GM12878 (cell line): Measurements from ENCODE around the gene PYM1. TPM values are rescaled to one million over a fixed set of nuclear protein-coding genes. Genes with fewer than 3 reads are reported as not detected.

Source experiments
- ATAC-seq: fragments of 200-7000 bp; cut with Tn5 transposase; 3 replicates; pipeline ENCODE4 v1.9.1; 2020; ENCODE audit warnings: mild to moderate bottlenecking, moderate library complexity
- BruUV-seq: library from RNA; stranded (reverse); fragments of 400-500 nt; replicated peaks from 2 replicates; lab custom pipeline; 2021; lab: Mats Ljungman, UMichigan
- CTCF ChIA-PET: fragments of 300-600 bp; sonication (Branson Sonifier 250); formaldehyde crosslinking; extraction: SDS; loops from one replicate; lab custom pipeline; 2021; ENCODE audit warnings: inconsistent platforms; lab: Yijun Ruan, JAX
- POLR2A ChIA-PET: fragments of 350-600 bp; formaldehyde crosslinking; extraction: SDS; loops from one replicate; lab custom pipeline; 2021; ENCODE audit warnings: inconsistent platforms; lab: Charles Lee
- RAD21 ChIA-PET: fragments of 300-600 bp; sonication (Branson Sonifier 250); formaldehyde crosslinking; loops from one replicate; lab custom pipeline; 2023; ENCODE audit warnings: antibody characterized with exemption; ENCODE audit not compliant: unreplicated experiment; lab: Charles Lee
- SMC1A ChIA-PET: fragments of 300-600 bp; sonication (Branson Sonifier 250); formaldehyde crosslinking; loops from one replicate; lab custom pipeline; 2023; ENCODE audit not compliant: unreplicated experiment, uncharacterized antibody; lab: Charles Lee
- DNase-seq: peaks from one replicate; pipeline ENCODE4 v3.0.0-alpha.2; 2011; ENCODE audit warnings: low read depth, low spot score
- FAIRE-seq: peaks from 3 replicates; lab custom pipeline; 2011; peaks lifted over from hg19 to GRCh38; lab: Jason Lieb, UNC
- H2AFZ ChIP-seq: 2 replicates; pipeline ENCODE4 v1.6.0; 2011; ENCODE audit warnings: low read depth, low read length, control low read depth; ENCODE audit not compliant: control insufficient read depth
- H3K27ac ChIP-seq: 2 replicates; pipeline ENCODE4 v1.5.1; 2011; ENCODE audit warnings: control low read depth; ENCODE audit not compliant: control insufficient read depth, insufficient read depth
- H3K27me3 ChIP-seq, 2 experiments: replicated peaks in 1 of 2; 2 replicates each; pipeline versions ENCODE4 v1.6.0 to v1.6.1; 2011; ENCODE audit warnings: low read length in 1 of 2; ENCODE audit not compliant: control insufficient read depth in 2 of 2, insufficient read depth in 2 of 2
- H3K36me3 ChIP-seq, 2 experiments: 2 replicates each; pipeline ENCODE4 v1.5.1; 2011; ENCODE audit warnings: low read length in 1 of 2; ENCODE audit not compliant: control insufficient read depth in 2 of 2, insufficient read depth in 2 of 2
- H3K4me1 ChIP-seq: 2 replicates; pipeline ENCODE4 v1.6.1; 2011; ENCODE audit warnings: mild to moderate bottlenecking, low read length, moderate library complexity, mixed read lengths; ENCODE audit not compliant: control insufficient read depth, insufficient read depth
- H3K4me2 ChIP-seq: 2 replicates; pipeline ENCODE4 v1.6.0; 2011; ENCODE audit warnings: control low read depth; ENCODE audit not compliant: control insufficient read depth, insufficient read depth
- H3K4me3 ChIP-seq: fragments of 200-600 bp; sonication (generic); 2 replicates; pipeline ENCODE4 v1.5.1; 2016
- H3K79me2 ChIP-seq: 2 replicates; pipeline ENCODE4 v1.6.0; 2011; ENCODE audit warnings: low read length; ENCODE audit not compliant: control insufficient read depth, insufficient read depth
- H3K9ac ChIP-seq: 2 replicates; pipeline ENCODE4 v1.8.0; 2011; ENCODE audit warnings: low read length, control low read depth, mixed read lengths; ENCODE audit not compliant: control insufficient read depth, insufficient read depth
- H3K9me3 ChIP-seq: replicated peaks from 3 replicates; pipeline ENCODE4 v1.5.1; 2011; ENCODE audit warnings: mild to moderate bottlenecking, low read length; ENCODE audit not compliant: control insufficient read depth, insufficient read depth
- H4K20me1 ChIP-seq: 2 replicates; pipeline ENCODE4 v1.6.0; 2011; ENCODE audit not compliant: control insufficient read depth, insufficient read depth
- BHLHE40 ChIP-seq, 2 experiments: fragments of 450-650 bp in 1 of 2; IDR thresholded peaks; 2 replicates each; pipeline ENCODE4 v1.6.1; 2011 to 2017; ENCODE audit warnings: low read depth in 2 of 2, borderline replicate concordance in 1 of 2, improper control_type of control experiment in 1 of 2, low read length in 1 of 2, mild to moderate bottlenecking in 1 of 2
- GABPA ChIP-seq: IDR thresholded peaks from 2 replicates; pipeline ENCODE4 v1.6.1; 2014; ENCODE audit warnings: antibody characterized with exemption, low read depth, mild to moderate bottlenecking, inconsistent platforms
- GATAD2B ChIP-seq: fragments of 450-650 bp; conservative IDR thresholded peaks from 2 replicates; pipeline ENCODE4 v1.6.1; 2017; ENCODE audit warnings: low read depth, mild to moderate bottlenecking, moderate library complexity
- JUNB ChIP-seq: IDR thresholded peaks from 2 replicates; pipeline ENCODE4 v1.6.1; 2016; ENCODE audit warnings: antibody characterized with exemption, mild to moderate bottlenecking
- KAT2A ChIP-seq: conservative IDR thresholded peaks from 2 replicates; pipeline ENCODE4 v1.6.1; 2011; ENCODE audit warnings: low read depth, low read length; ENCODE audit not compliant: control insufficient read depth
- MEF2A ChIP-seq: IDR thresholded peaks from 2 replicates; pipeline ENCODE4 v1.6.1; 2011; ENCODE audit warnings: low read depth, mild to moderate bottlenecking, low read length, moderate library complexity; ENCODE audit not compliant: insufficient read depth
- NFIC ChIP-seq: IDR thresholded peaks from 2 replicates; pipeline ENCODE4 v1.6.1; 2012; ENCODE audit warnings: low read depth, mild to moderate bottlenecking, inconsistent platforms, low read length, moderate library complexity
- PAX5 ChIP-seq: IDR thresholded peaks from 2 replicates; pipeline ENCODE4 v1.6.1; 2011; ENCODE audit warnings: low read depth, low read length, borderline replicate concordance
- POU2F2 ChIP-seq: IDR thresholded peaks from 3 replicates; pipeline ENCODE4 v1.6.1; 2011; ENCODE audit warnings: low read depth, mild to moderate bottlenecking, low read length, borderline replicate concordance
- SIN3A ChIP-seq: IDR thresholded peaks from 2 replicates; pipeline ENCODE4 v1.6.1; 2012; ENCODE audit warnings: low read depth, low read length, improper control_type of control experiment
- SUPT20H ChIP-seq: IDR thresholded peaks from 2 replicates; pipeline ENCODE4 v1.6.1; 2011; ENCODE audit warnings: low read depth, mild to moderate bottlenecking, low read length, moderate library complexity, borderline replicate concordance; ENCODE audit not compliant: control insufficient read depth
- WRNIP1 ChIP-seq: IDR thresholded peaks from 2 replicates; pipeline ENCODE4 v1.6.1; 2011; ENCODE audit warnings: low read depth, low read length, improper control_type of control experiment, borderline replicate concordance
- WGBS: methylation state at CpG from one replicate; pipeline ENCODE4 v1.1.6; 2016; ENCODE audit warnings: low lambda C conversion rate; ENCODE audit not compliant: insufficient replicate concordance, insufficient coverage; ENCODE audit errors: missing lambda C conversion rate; 5-methylcytosine and 5-hydroxymethylcytosine counted together
- in situ Hi-C: fragments of 300-500 bp; cut with MboI; formaldehyde crosslinking; loops from 9 replicates; pipeline ENCODE4 v1.14.3; 2018; ENCODE audit warnings: mixed read lengths
- intact Hi-C: fragments of 100-400 bp; cut with micrococcal nuclease; formaldehyde crosslinking; loops from one replicate; pipeline ENCODE4 v1.14.2; 2022; ENCODE audit not compliant: unreplicated experiment
- polyA plus RNA-seq, 11 experiments: library from polyadenylated mRNA; depleted of rRNA in 4 of 11; unstranded in 6 of 11; stranded (reverse) in 5 of 11; fragments of >200 nt; fragmentation: Nextera tagmentation in 4 of 11; fragmentation: Illumina TruSeq in 1 of 11; extraction: Ambion mirVana in 4 of 11; extraction: Trizol in 1 of 11; gene quantifications; 1 replicate in 1 of 11; 2 replicates in 10 of 11; pipeline versions ENCODE4 v1.2.1 to v1.2.3, GENCODE V29; 2011 to 2016; ENCODE audit warnings: inconsistent platforms in 2 of 11, missing spikeins in 2 of 11, low read depth in 1 of 11
- total RNA-seq, 4 experiments: library from RNA; depleted of rRNA in 3 of 4; stranded (reverse); fragments of >200 nt in 3 of 4; fragmentation: Illumina TruSeq in 1 of 4; extraction: Trizol in 1 of 4; gene quantifications; 2 replicates each; pipeline versions ENCODE4 v1.2.1 to v1.2.3, GENCODE V29; 2013 to 2021
- TF ChIP-seq, protein P1 (sequence below): fragments of 450-650 bp; IDR thresholded peaks from 2 replicates; pipeline ENCODE4 v1.6.1; 2016; ENCODE audit warnings: mild to moderate bottlenecking, moderate library complexity, borderline replicate concordance
- TF ChIP-seq, protein P2 (sequence below): IDR thresholded peaks from 2 replicates; pipeline ENCODE4 v1.6.1; 2011; ENCODE audit warnings: low read depth, low read length, improper control_type of control experiment, borderline replicate concordance
- TF ChIP-seq, protein P3 (sequence below): fragments of 450-650 bp; IDR thresholded peaks from 2 replicates; pipeline ENCODE4 v1.6.1; 2017; ENCODE audit warnings: antibody characterized with exemption, mild to moderate bottlenecking, moderate library complexity

Gene PYM1
- total and polyA plus RNA-seq, 10 of the 15 experiments (the other 5 are each of a cell fraction or from before 2014, with no cell fraction given), result 33.9 to 93.4 (median 55.8) TPM

GRCh38 chr12:55912908-55913307 is 14.8 kb downstream of the PYM1 start:
- peaks cover 0 to 8% of the 10 kb centered on the region in 2 experiments; a peak in 1 of 4 replicates for H3K36me3 ChIP-seq
- no peak overlapping the region for H3K4me2 ChIP-seq
- FAIRE-seq, result no peak
- no peaks in the 10 kb centered on the region for H4K20me1 ChIP-seq
- BruUV-seq, result no TSS peak
- no peaks in the 10 kb centered on the region for H3K27me3 ChIP-seq
- in situ Hi-C loops (no loop called here), intact Hi-C loops (no loop called here)
- DNase-seq, result no peak
- no peak overlapping the region for H2AFZ ChIP-seq
- peaks cover 7% of the 10 kb centered on the region; the same call in 1 of the 2 replicates for H3K4me1 ChIP-seq
- SMC1A ChIA-PET, result interaction anchor here (0.9 kb wide), 1 partner anchor 26 kb away, joined by 3 read pairs; no protein-coding TSS in a partner anchor
- WGBS, result 79% methylated on average over 4 of the region's 4 CpGs
- no peak overlapping the region for H3K9ac ChIP-seq
- RAD21 ChIA-PET, result no interaction called here
- H3K27ac ChIP-seq, result no peak overlapping the region
- POLR2A ChIA-PET, result interaction anchor here (0.5 to 0.6 kb wide), 2 partner anchors 32 to 76 kb away, joined by 3 to 7 read pairs; no protein-coding TSS in a partner anchor
- ATAC-seq, result no peak
- CTCF ChIA-PET, result no interaction called here
- no peak overlapping the region for H3K4me3 ChIP-seq
- peaks cover 13% of the 10 kb centered on the region for H3K79me2 ChIP-seq
- TF ChIP-seq, protein P1, sequence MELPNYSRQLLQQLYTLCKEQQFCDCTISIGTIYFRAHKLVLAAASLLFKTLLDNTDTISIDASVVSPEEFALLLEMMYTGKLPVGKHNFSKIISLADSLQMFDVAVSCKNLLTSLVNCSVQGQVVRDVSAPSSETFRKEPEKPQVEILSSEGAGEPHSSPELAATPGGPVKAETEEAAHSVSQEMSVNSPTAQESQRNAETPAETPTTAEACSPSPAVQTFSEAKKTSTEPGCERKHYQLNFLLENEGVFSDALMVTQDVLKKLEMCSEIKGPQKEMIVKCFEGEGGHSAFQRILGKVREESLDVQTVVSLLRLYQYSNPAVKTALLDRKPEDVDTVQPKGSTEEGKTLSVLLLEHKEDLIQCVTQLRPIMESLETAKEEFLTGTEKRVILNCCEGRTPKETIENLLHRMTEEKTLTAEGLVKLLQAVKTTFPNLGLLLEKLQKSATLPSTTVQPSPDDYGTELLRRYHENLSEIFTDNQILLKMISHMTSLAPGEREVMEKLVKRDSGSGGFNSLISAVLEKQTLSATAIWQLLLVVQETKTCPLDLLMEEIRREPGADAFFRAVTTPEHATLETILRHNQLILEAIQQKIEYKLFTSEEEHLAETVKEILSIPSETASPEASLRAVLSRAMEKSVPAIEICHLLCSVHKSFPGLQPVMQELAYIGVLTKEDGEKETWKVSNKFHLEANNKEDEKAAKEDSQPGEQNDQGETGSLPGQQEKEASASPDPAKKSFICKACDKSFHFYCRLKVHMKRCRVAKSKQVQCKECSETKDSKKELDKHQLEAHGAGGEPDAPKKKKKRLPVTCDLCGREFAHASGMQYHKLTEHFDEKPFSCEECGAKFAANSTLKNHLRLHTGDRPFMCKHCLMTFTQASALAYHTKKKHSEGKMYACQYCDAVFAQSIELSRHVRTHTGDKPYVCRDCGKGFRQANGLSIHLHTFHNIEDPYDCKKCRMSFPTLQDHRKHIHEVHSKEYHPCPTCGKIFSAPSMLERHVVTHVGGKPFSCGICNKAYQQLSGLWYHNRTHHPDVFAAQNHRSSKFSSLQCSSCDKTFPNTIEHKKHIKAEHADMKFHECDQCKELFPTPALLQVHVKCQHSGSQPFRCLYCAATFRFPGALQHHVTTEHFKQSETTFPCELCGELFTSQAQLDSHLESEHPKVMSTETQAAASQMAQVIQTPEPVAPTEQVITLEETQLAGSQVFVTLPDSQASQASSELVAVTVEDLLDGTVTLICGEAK, result no peak
- TF ChIP-seq JUNB, result no peak
- TF ChIP-seq PAX5, result no peak
- TF ChIP-seq, protein P2, sequence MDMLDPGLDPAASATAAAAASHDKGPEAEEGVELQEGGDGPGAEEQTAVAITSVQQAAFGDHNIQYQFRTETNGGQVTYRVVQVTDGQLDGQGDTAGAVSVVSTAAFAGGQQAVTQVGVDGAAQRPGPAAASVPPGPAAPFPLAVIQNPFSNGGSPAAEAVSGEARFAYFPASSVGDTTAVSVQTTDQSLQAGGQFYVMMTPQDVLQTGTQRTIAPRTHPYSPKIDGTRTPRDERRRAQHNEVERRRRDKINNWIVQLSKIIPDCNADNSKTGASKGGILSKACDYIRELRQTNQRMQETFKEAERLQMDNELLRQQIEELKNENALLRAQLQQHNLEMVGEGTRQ, result no peak
- TF ChIP-seq, protein P3, sequence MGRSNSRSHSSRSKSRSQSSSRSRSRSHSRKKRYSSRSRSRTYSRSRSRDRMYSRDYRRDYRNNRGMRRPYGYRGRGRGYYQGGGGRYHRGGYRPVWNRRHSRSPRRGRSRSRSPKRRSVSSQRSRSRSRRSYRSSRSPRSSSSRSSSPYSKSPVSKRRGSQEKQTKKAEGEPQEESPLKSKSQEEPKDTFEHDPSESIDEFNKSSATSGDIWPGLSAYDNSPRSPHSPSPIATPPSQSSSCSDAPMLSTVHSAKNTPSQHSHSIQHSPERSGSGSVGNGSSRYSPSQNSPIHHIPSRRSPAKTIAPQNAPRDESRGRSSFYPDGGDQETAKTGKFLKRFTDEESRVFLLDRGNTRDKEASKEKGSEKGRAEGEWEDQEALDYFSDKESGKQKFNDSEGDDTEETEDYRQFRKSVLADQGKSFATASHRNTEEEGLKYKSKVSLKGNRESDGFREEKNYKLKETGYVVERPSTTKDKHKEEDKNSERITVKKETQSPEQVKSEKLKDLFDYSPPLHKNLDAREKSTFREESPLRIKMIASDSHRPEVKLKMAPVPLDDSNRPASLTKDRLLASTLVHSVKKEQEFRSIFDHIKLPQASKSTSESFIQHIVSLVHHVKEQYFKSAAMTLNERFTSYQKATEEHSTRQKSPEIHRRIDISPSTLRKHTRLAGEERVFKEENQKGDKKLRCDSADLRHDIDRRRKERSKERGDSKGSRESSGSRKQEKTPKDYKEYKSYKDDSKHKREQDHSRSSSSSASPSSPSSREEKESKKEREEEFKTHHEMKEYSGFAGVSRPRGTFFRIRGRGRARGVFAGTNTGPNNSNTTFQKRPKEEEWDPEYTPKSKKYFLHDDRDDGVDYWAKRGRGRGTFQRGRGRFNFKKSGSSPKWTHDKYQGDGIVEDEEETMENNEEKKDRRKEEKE, result no peak
- no peak for TF ChIP-seq MEF2A
- TF ChIP-seq SUPT20H, result no peak
- TF ChIP-seq WRNIP1, result no peak
- no peak for TF ChIP-seq GABPA
- no peak for TF ChIP-seq GATAD2B
- TF ChIP-seq BHLHE40 (IDR thresholded peaks at IDR 0.05; ENCODE audit: borderline replicate concordance in 1 of 2, low read depth in 2 of 2, low read length in 1 of 2), result no peak
- TF ChIP-seq POU2F2, result no peak
- TF ChIP-seq KAT2A, result no peak
- TF ChIP-seq SIN3A, result no peak
- TF ChIP-seq NFIC, result no peak
- H3K9me3 ChIP-seq, result no peaks in the 10 kb centered on the region
